ENCODE measurements around the gene FKBP11.
"Not testable (repeated sequence)": the region's sequence is repeated elsewhere in the genome, so short reads cannot be mapped to it uniquely, and the experiment has no call there.

Gene FKBP11

DNA sequence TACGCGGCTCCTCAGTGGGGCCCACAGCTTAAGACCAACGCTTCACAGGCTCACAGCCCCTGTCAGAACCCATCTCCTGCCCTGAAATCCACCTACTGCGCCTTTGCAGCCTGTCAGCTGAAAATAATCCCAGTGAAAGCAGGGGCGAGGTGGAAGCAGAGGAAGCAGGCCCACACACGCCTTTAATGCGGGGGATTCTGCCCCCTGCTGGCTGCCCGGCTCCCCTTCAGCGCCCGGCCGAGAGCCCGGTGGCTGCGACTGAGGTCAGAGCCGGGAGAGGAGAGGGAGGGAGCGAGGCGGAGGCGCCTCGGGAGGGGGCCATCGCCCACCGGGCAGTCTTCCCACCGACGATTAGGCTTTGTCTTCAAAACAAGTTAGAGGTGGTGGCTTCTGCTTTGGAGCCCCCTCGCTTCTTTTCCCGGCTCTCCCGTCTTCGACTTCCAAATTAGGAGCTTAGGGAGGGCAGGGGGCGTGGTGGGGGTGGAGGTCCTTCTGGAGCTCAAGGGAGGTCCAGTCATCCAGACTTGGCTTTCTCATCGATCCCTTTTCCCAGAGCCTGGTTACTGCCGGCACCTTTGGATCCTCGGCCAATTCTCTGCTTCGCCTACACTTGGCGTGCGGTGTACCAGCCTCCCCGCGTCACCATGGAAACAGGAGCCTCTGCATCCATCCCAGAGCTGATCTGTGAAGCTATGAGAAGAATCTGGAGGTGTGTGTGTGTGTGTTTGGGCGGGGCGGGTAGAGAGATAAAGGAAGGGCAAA lies 34.5 kb downstream of the FKBP11 start:
- H3K4me3 ChIP-seq (ENCODE audit: low read length): no peak overlapping the region
- peaks cover 9% of the 10 kb centered on the region for H3K27me3 ChIP-seq (ENCODE audit: control insufficient read depth, insufficient read depth, low read length)
- peak overlapping the region; percentile 34 for H3K9ac ChIP-seq (ENCODE audit: low read length)

GRCh38 chr12:48889679-48890078 lies 35.6 kb downstream of the FKBP11 start:
- Histone ChIP-seq H3K4me1 (ENCODE audit: control insufficient read depth, insufficient read depth, low read length) (peaks cover 8% of the 10 kb centered on the region), H3K36me3 (ENCODE audit: control insufficient read depth, insufficient read depth, low read length) (no peaks in the 10 kb centered on the region), H3K4me3 (ENCODE audit: low read length) (no peak overlapping the region), H3K27me3 (ENCODE audit: control insufficient read depth, insufficient read depth, low read length) (peaks cover 9% of the 10 kb centered on the region), H3K9ac (ENCODE audit: low read length) (no peak overlapping the region), H3K9me3 (ENCODE audit: control insufficient read depth, low read length) (no peaks in the 10 kb centered on the region)

More for the DNA sequence above, 34.5 kb downstream of the FKBP11 start:
- no peaks in the 10 kb centered on the region for H3K9me3 ChIP-seq (ENCODE audit: control insufficient read depth, low read length)
- H3K4me1 ChIP-seq (ENCODE audit: control insufficient read depth, insufficient read depth, low read length): peaks cover 8% of the 10 kb centered on the region
- H3K36me3 ChIP-seq (ENCODE audit: control insufficient read depth, insufficient read depth, low read length): no peaks in the 10 kb centered on the region

- peaks cover 35% of the 10 kb centered on the region for H3K4me1 ChIP-seq (ENCODE audit: control insufficient read depth, insufficient read depth, low read length)
- H3K36me3 ChIP-seq (ENCODE audit: control insufficient read depth, insufficient read depth, low read length): no peaks in the 10 kb centered on the region
- no peak overlapping the region for H3K4me3 ChIP-seq (ENCODE audit: low read length)
- H3K9me3 ChIP-seq (ENCODE audit: control insufficient read depth, low read length): no peaks in the 10 kb centered on the region
- H3K9ac ChIP-seq (ENCODE audit: low read length): peak overlapping the region; percentile 5
- no peaks in the 10 kb centered on the region for H3K27me3 ChIP-seq (ENCODE audit: control insufficient read depth, insufficient read depth, low read length)
Measured at GRCh38 chr12:48883305-48884161, 41.8 kb downstream of the FKBP11 start.

DNA sequence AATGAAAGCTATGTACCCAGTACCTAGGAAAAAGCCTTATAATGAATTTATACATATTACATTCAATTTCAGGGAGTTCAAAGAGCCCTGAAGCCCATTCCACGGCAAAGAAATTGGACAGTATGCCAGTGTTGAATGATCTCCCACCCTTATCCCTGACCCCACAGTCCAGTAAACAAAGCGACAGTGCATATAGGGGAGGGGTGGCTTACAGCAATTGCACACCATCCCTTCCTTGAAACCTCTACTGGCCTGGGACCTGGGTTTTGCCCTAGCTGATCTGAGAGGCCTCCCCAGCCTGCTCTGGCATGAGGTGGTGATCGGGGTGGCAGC lies 42.4 kb downstream of the FKBP11 start:
- Histone ChIP-seq H3K27me3 (ENCODE audit: control insufficient read depth, insufficient read depth, low read length) (no peaks in the 10 kb centered on the region), H3K9me3 (ENCODE audit: control insufficient read depth, low read length) (no peaks in the 10 kb centered on the region), H3K4me1 (ENCODE audit: control insufficient read depth, insufficient read depth, low read length) (peaks cover 35% of the 10 kb centered on the region), H3K36me3 (ENCODE audit: control insufficient read depth, insufficient read depth, low read length) (no peaks in the 10 kb centered on the region), H3K4me3 (ENCODE audit: low read length) (no peak overlapping the region), H3K9ac (ENCODE audit: low read length) (peak overlapping the region; percentile 5)

DNA sequence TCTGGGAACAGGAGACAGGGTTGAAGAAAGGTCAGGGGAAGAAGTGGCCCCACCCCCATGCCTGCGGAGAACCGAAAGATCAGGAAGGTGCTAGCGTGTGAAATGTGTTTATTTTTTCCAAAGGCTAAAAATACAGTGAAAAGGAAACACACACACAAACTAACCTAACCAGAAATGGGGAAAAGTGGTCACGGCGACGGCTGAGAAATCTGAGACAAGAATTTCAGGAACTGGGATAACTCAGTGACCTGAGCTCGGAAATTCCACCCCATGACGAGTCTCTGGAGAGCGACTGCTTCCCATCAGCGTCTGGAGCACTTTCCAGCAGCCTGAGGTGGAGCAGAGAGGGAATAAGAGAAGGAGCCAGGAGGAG lies 43.0 kb downstream of the FKBP11 start:
- Histone ChIP-seq H3K36me3 (ENCODE audit: control insufficient read depth, insufficient read depth, low read length) (no peaks in the 10 kb centered on the region), H3K9ac (ENCODE audit: low read length) (peak overlapping the region; percentile 11), H3K9me3 (ENCODE audit: control insufficient read depth, low read length) (no peaks in the 10 kb centered on the region), H3K27me3 (ENCODE audit: control insufficient read depth, insufficient read depth, low read length) (no peaks in the 10 kb centered on the region), H3K4me3 (ENCODE audit: low read length) (no peak overlapping the region), H3K4me1 (ENCODE audit: control insufficient read depth, insufficient read depth, low read length) (peaks cover 35% of the 10 kb centered on the region)

DNA sequence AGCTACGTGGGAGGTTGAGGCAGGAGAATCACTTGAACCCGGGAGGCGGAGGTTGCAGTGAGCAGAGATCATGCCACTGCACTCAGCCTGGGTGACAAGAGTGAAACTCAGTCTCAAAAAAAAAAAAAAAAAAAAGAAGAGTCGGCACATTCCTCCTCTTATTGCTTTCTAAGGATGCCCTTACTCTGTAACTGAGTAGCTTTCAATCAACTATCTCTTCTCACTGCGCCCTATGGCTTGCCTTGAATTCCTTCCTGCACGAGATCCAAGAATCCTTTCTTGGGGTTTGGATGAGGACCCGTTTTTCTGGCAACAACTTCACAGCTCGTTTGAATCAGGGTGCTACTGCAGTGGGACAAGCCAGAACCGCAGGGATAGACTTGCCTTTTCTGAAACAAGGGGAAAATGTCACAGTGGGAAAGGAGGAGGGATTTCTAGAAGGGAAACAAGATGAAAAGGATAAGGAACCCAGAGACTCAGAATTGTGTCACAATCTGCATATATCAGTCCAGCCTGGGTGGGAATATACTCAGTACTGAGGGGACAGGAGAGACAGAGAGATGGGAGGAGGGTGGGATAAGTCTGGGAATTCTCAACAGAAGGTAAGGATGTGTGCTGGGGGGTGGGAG lies 43.5 kb downstream of the FKBP11 start:
- peaks cover 35% of the 10 kb centered on the region for H3K4me1 ChIP-seq (ENCODE audit: control insufficient read depth, insufficient read depth, low read length)
- H3K27me3 ChIP-seq (ENCODE audit: control insufficient read depth, insufficient read depth, low read length): no peaks in the 10 kb centered on the region
- H3K9me3 ChIP-seq (ENCODE audit: control insufficient read depth, low read length): no peaks in the 10 kb centered on the region
- peak overlapping the region; percentile 11 for H3K9ac ChIP-seq (ENCODE audit: low read length)
- H3K4me3 ChIP-seq (ENCODE audit: low read length): no peak overlapping the region
- H3K36me3 ChIP-seq (ENCODE audit: control insufficient read depth, insufficient read depth, low read length): no peaks in the 10 kb centered on the region

- Histone ChIP-seq H3K9me3 (ENCODE audit: control insufficient read depth, low read length) (no peaks in the 10 kb centered on the region), H3K36me3 (ENCODE audit: control insufficient read depth, insufficient read depth, low read length) (no peaks in the 10 kb centered on the region), H3K4me3 (ENCODE audit: low read length) (no peak overlapping the region), H3K27me3 (ENCODE audit: control insufficient read depth, insufficient read depth, low read length) (no peaks in the 10 kb centered on the region), H3K9ac (ENCODE audit: low read length) (no peak overlapping the region), H3K4me1 (ENCODE audit: control insufficient read depth, insufficient read depth, low read length) (peaks cover 30% of the 10 kb centered on the region)
Measured at GRCh38 chr12:48880647-48881046, 44.6 kb downstream of the FKBP11 start.

- Histone ChIP-seq H3K9ac (ENCODE audit: low read length) (no peak overlapping the region), H3K36me3 (ENCODE audit: control insufficient read depth, insufficient read depth, low read length) (no peaks in the 10 kb centered on the region), H3K4me1 (ENCODE audit: control insufficient read depth, insufficient read depth, low read length) (peaks cover 21% of the 10 kb centered on the region), H3K9me3 (ENCODE audit: control insufficient read depth, low read length) (no peaks in the 10 kb centered on the region), H3K4me3 (ENCODE audit: low read length) (no peak overlapping the region), H3K27me3 (ENCODE audit: control insufficient read depth, insufficient read depth, low read length) (no peaks in the 10 kb centered on the region)
Measured at GRCh38 chr12:48878548-48878947, 46.7 kb downstream of the FKBP11 start.

GRCh38 chr12:48875944-48876515 lies 49.3 kb downstream of the FKBP11 start:
- Histone ChIP-seq H3K9ac (ENCODE audit: low read length) (no peak overlapping the region), H3K36me3 (ENCODE audit: control insufficient read depth, insufficient read depth, low read length) (no peaks in the 10 kb centered on the region), H3K4me1 (ENCODE audit: control insufficient read depth, insufficient read depth, low read length) (no peaks in the 10 kb centered on the region), H3K4me3 (ENCODE audit: low read length) (no peak overlapping the region), H3K27me3 (ENCODE audit: control insufficient read depth, insufficient read depth, low read length) (no peaks in the 10 kb centered on the region), H3K9me3 (ENCODE audit: control insufficient read depth, low read length) (no peaks in the 10 kb centered on the region)

DNA sequence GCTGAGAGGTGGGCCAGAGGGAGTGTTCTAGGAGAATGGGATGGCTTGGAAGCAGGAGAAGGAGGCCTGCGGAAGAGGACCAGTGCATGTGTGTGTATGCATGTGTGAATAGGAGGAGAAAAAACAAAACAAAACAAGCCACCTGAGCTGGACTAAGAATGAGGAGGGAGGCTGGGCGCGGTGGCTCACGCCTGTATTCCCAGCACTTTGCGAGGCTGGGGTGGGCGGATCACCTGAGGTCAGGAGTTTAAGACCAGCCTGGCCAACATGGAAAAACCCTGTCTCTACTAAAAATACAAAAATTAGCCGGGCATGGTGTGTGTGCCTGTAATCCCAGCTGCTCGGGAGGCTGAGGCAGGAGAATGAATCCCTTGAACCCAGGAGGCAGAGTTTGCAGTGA lies 51.8 kb downstream of the FKBP11 start:
- not testable (repeated sequence) for H3K4me1 ChIP-seq (ENCODE audit: control insufficient read depth, insufficient read depth, low read length); H3K27me3 ChIP-seq (ENCODE audit: control insufficient read depth, insufficient read depth, low read length); H3K36me3 ChIP-seq (ENCODE audit: control insufficient read depth, insufficient read depth, low read length); H3K9me3 ChIP-seq (ENCODE audit: control insufficient read depth, low read length); H3K9ac ChIP-seq (ENCODE audit: low read length); H3K4me3 ChIP-seq (ENCODE audit: low read length)

GRCh38 chr12:48873096-48873495 lies 52.2 kb downstream of the FKBP11 start:
- H3K9ac ChIP-seq (ENCODE audit: low read length): no peak overlapping the region
- H3K27me3 ChIP-seq (ENCODE audit: control insufficient read depth, insufficient read depth, low read length): no peaks in the 10 kb centered on the region
- no peaks in the 10 kb centered on the region for H3K9me3 ChIP-seq (ENCODE audit: control insufficient read depth, low read length)

More at GRCh38 chr12:48873096-48873495, 52.2 kb downstream of the FKBP11 start:
- Histone ChIP-seq H3K4me1 (ENCODE audit: control insufficient read depth, insufficient read depth, low read length) (peaks cover under 1% of the 10 kb centered on the region), H3K4me3 (ENCODE audit: low read length) (no peak overlapping the region), H3K36me3 (ENCODE audit: control insufficient read depth, insufficient read depth, low read length) (no peaks in the 10 kb centered on the region)
